Esophagus muscularis mucosa (tissue), 4 donors: ENCODE data around the gene EBI3. TPM values are rescaled to one million over a fixed set of nuclear protein-coding genes. Genes with fewer than 3 reads are reported as not detected.

ENCODE experiments used
- DNase-seq: peaks from one replicate; pipeline ENCODE4 v3.0.0-alpha.2; 2017; ENCODE audit errors: extremely low spot score
- H3K27ac ChIP-seq, 4 donors: fragments of 200-600 bp; sonication (generic); replicated peaks in 1 of 4; 1 replicate in 3 of 4; 2 replicates in 1 of 4; pipeline ENCODE4 v1.5.1; 2016 to 2019; ENCODE audit warnings: mild to moderate bottlenecking in 1 of 4
- H3K27me3 ChIP-seq, 4 donors: fragments of 200-600 bp; sonication (generic); one replicate each; pipeline versions ENCODE4 v1.5.1 to v1.6.0; 2016 to 2019
- H3K36me3 ChIP-seq, 4 donors: fragments of 200-600 bp; sonication (generic); one replicate each; pipeline ENCODE4 v1.5.1; 2016 to 2019
- H3K4me1 ChIP-seq, 4 donors: fragments of 200-600 bp; sonication (generic); one replicate each; pipeline ENCODE4 v1.5.1; 2016 to 2019
- H3K4me3 ChIP-seq, 4 donors: fragments of 200-600 bp; sonication (generic); 1 replicate in 2 of 4; 2 replicates in 2 of 4; pipeline ENCODE4 v1.5.1; 2016 to 2019; ENCODE audit warnings: mild to moderate bottlenecking in 4 of 4, moderate library complexity in 1 of 4
- H3K9me3 ChIP-seq, 4 donors: fragments of 200-600 bp; sonication (generic); 1 replicate in 3 of 4; 2 replicates in 1 of 4; pipeline ENCODE4 v1.5.1; 2016 to 2019
- CTCF ChIP-seq, 3 experiments: fragments of 200-600 bp in 2 of 3; fragments of 450-650 bp in 1 of 3; sonication (generic) in 2 of 3; IDR thresholded peaks; one replicate each; pipeline ENCODE4 v1.5.1; 2017 to 2019; ENCODE audit warnings: antibody characterized with exemption in 3 of 3, mild to moderate bottlenecking in 2 of 3, moderate library complexity in 1 of 3
- EP300 ChIP-seq: sonication (generic); formaldehyde crosslinking; IDR thresholded peaks from one replicate; pipeline ENCODE4 v1.6.1; 2017; ENCODE audit warnings: antibody characterized with exemption
- POLR2A ChIP-seq: fragments of 450-650 bp; IDR thresholded peaks from one replicate; pipeline ENCODE4 v1.6.1; 2017; ENCODE audit warnings: antibody characterized with exemption, moderate library complexity, mild to moderate bottlenecking, low read depth
- POLR2AphosphoS5 ChIP-seq, 2 donors: sonication (generic); formaldehyde crosslinking; IDR thresholded peaks; one replicate each; pipeline ENCODE4 v1.6.1; 2017; ENCODE audit warnings: antibody characterized with exemption in 2 of 2
- WGBS: methylation state at CpG from one replicate; pipeline ENCODE4 v1.1.5; 2018; 5-methylcytosine and 5-hydroxymethylcytosine counted together
- intact Hi-C: fragments of 100-400 bp; cut with DNase I; formaldehyde crosslinking; loops from one replicate; pipeline ENCODE4 v1.15.1; 2023
- total RNA-seq, 4 donors: library from RNA; depleted of rRNA; stranded (reverse); fragments of >200 nt; gene quantifications; one replicate each; pipeline versions ENCODE4 v1.1.0 to v1.2.1, GENCODE V29; 2016

Gene EBI3
- total RNA-seq, 4 donors from 2014 or later: 1.1 to 6.6 (median 1.9) TPM

GRCh38 chr19:4200940-4201542 is 28.3 kb upstream of the EBI3 start:
- Histone ChIP-seq H3K4me1 (peaks cover 0 to 17% (median 16%) of the 10 kb centered on the region in 4 donors), H3K9me3 (no peaks in the 10 kb centered on the region), H3K27ac (no peak overlapping the region), H3K36me3 (no peaks in the 10 kb centered on the region), H3K4me3 (no peak overlapping the region), H3K27me3 (peaks cover 3 to 52% (median 26%) of the 10 kb centered on the region in 4 donors)
- intact Hi-C loops: no loop called here
- TF ChIP-seq POLR2A (no peak), EP300 (no peak), CTCF (IDR thresholded peaks at IDR 0.05) (no peak), POLR2AphosphoS5 (IDR thresholded peaks at IDR 0.05) (no peak)
- DNase-seq: no peak
- 83% methylated on average over 2 of the region's 2 CpGs for WGBS

- H3K27ac ChIP-seq: no peak overlapping the region
- no peak for DNase-seq
- no peaks in the 10 kb centered on the region for H3K36me3 ChIP-seq
- peaks cover 3 to 44% (median 20%) of the 10 kb centered on the region in 4 donors for H3K27me3 ChIP-seq
- H3K4me3 ChIP-seq: no peak overlapping the region
- peaks cover 0 to 17% (median 16%) of the 10 kb centered on the region in 4 donors for H3K4me1 ChIP-seq
- intact Hi-C loops: no loop called here
- WGBS: 78% methylated on average over 4 of the region's 4 CpGs
- TF ChIP-seq CTCF (IDR thresholded peaks at IDR 0.05): no peak
- TF ChIP-seq EP300: no peak
- TF ChIP-seq POLR2A: no peak
- TF ChIP-seq POLR2AphosphoS5 (IDR thresholded peaks at IDR 0.05): no peak
- H3K9me3 ChIP-seq: no peaks in the 10 kb centered on the region
Measured at GRCh38 chr19:4201798-4202197, 27.5 kb upstream of the EBI3 start.

- no peak overlapping the region for H3K27ac ChIP-seq
- no peaks in the 10 kb centered on the region for H3K36me3 ChIP-seq
- no peak overlapping the region for H3K4me3 ChIP-seq
- H3K27me3 ChIP-seq: peaks cover 0 to 50% (median 0%) of the 10 kb centered on the region in 4 donors
- H3K9me3 ChIP-seq: no peaks in the 10 kb centered on the region
- 81% methylated on average over 10 of the region's 10 CpGs for WGBS
- no peak for TF ChIP-seq POLR2AphosphoS5 (IDR thresholded peaks at IDR 0.05)
- no peak for TF ChIP-seq CTCF (IDR thresholded peaks at IDR 0.05)
- TF ChIP-seq EP300: no peak
- peaks cover 0 to 8% (median 7%) of the 10 kb centered on the region in 4 donors for H3K4me1 ChIP-seq
- intact Hi-C loops: loop anchor here (5.0 kb wide), 1 partner anchor 65 kb away; no protein-coding TSS in a partner anchor
- no peak for DNase-seq
Measured at GRCh38 chr19:4206818-4207484, 22.4 kb upstream of the EBI3 start.

GRCh38 chr19:4208385-4209094 is 20.8 kb upstream of the EBI3 start:
- no peak for DNase-seq
- no peak overlapping the region for H3K27ac ChIP-seq
- intact Hi-C loops: loop anchor here (5.0 kb wide), 1 partner anchor 66 kb away; no protein-coding TSS in a partner anchor
- TF ChIP-seq POLR2AphosphoS5 (IDR thresholded peaks at IDR 0.05): no peak
- no peaks in the 10 kb centered on the region for H3K9me3 ChIP-seq
- H3K4me1 ChIP-seq: peaks cover 0 to 8% (median 7%) of the 10 kb centered on the region in 4 donors
- H3K36me3 ChIP-seq: no peaks in the 10 kb centered on the region
- 81% methylated on average over 12 of the region's 13 CpGs for WGBS
- no peak overlapping the region for H3K4me3 ChIP-seq
- H3K27me3 ChIP-seq: peaks cover 0 to 57% (median 0%) of the 10 kb centered on the region in 4 donors

- 79% methylated on average over 15 of the region's 15 CpGs for WGBS
- no peak overlapping the region for H3K4me3 ChIP-seq
- no peak for DNase-seq
- peaks cover 0 to 57% (median 0%) of the 10 kb centered on the region in 4 donors for H3K27me3 ChIP-seq
- H3K36me3 ChIP-seq: no peaks in the 10 kb centered on the region
- TF ChIP-seq CTCF (IDR thresholded peaks at IDR 0.05) (no peak), POLR2A (no peak), EP300 (no peak), POLR2AphosphoS5 (IDR thresholded peaks at IDR 0.05) (no peak)
- intact Hi-C loops: no loop called here
- H3K27ac ChIP-seq: no peak overlapping the region
- H3K4me1 ChIP-seq: no peaks in the 10 kb centered on the region
- no peaks in the 10 kb centered on the region for H3K9me3 ChIP-seq
Measured at GRCh38 chr19:4210166-4210731, 19.1 kb upstream of the EBI3 start.
